Measurements from ENCODE around the gene CTNND2.

The CTNND2 gene

DNA sequence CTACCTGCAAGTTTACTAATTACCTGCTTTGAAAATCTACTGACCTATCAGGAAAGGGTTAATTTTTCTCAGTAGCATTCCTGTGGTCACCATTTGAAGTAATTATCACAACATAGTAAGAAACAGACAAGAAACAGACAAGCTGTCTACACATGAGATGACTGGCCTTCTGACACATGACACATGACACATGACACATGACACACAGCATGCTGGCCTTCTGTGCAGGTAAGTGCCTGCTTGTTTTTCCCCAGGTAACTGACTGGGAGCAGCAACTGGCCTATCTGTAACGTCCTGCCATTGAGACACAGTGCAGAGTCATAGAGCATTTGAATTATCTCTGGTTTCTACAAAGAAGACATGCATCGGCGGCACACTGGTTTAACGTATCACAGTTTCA lies 222.4 kb downstream of the CTNND2 start:
- Histone ChIP-seq H3K4me1 (ENCODE audit: control insufficient read depth, insufficient read depth, low read length) (no peaks in the 10 kb centered on the region), H3K36me3 (ENCODE audit: control insufficient read depth in 2 of 2, insufficient read depth in 1 of 2, low read length in 2 of 2) (no peaks in the 10 kb centered on the region), H3K4me3 (ENCODE audit: low read depth, low read length) (no peak overlapping the region), H3K27ac (ENCODE audit: extremely low read depth, low read depth, low read length) (no peak overlapping the region), H3K9me3 (ENCODE audit: control insufficient read depth, insufficient read depth, low read depth, low read length) (no peaks in the 10 kb centered on the region)
- ChIA-PET CTCF (no interaction called here), POLR2A (no interaction called here)
- TF ChIP-seq ZNF175 (tag by site-specific recombination; IDR thresholded peaks at IDR 0.05), result no peak
- no peak for TF ChIP-seq ZNF664 (tag by site-specific recombination; IDR thresholded peaks at IDR 0.05)
- TF ChIP-seq, protein P1, sequence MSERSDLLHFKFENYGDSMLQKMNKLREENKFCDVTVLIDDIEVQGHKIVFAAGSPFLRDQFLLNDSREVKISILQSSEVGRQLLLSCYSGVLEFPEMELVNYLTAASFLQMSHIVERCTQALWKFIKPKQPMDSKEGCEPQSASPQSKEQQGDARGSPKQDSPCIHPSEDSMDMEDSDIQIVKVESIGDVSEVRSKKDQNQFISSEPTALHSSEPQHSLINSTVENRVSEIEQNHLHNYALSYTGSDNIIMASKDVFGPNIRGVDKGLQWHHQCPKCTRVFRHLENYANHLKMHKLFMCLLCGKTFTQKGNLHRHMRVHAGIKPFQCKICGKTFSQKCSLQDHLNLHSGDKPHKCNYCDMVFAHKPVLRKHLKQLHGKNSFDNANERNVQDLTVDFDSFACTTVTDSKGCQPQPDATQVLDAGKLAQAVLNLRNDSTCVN (tag by site-specific recombination; optimal IDR thresholded peaks at IDR 0.05), result no peak
- no peak for TF ChIP-seq ZBTB44 (tag by site-specific recombination; IDR thresholded peaks at IDR 0.05)
- no peak for TF ChIP-seq ZNF248 (tag by site-specific recombination; IDR thresholded peaks at IDR 0.05)
- no peak for TF ChIP-seq ZIC2 (tag by site-specific recombination; IDR thresholded peaks at IDR 0.05)
- TF ChIP-seq, protein P2, sequence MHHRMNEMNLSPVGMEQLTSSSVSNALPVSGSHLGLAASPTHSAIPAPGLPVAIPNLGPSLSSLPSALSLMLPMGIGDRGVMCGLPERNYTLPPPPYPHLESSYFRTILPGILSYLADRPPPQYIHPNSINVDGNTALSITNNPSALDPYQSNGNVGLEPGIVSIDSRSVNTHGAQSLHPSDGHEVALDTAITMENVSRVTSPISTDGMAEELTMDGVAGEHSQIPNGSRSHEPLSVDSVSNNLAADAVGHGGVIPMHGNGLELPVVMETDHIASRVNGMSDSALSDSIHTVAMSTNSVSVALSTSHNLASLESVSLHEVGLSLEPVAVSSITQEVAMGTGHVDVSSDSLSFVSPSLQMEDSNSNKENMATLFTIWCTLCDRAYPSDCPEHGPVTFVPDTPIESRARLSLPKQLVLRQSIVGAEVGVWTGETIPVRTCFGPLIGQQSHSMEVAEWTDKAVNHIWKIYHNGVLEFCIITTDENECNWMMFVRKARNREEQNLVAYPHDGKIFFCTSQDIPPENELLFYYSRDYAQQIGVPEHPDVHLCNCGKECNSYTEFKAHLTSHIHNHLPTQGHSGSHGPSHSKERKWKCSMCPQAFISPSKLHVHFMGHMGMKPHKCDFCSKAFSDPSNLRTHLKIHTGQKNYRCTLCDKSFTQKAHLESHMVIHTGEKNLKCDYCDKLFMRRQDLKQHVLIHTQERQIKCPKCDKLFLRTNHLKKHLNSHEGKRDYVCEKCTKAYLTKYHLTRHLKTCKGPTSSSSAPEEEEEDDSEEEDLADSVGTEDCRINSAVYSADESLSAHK (tag by site-specific recombination; IDR thresholded peaks at IDR 0.05), result no peak
- no peak for TF ChIP-seq ZNF169 (tag by site-specific recombination; IDR thresholded peaks at IDR 0.05)
- TF ChIP-seq, protein P3, sequence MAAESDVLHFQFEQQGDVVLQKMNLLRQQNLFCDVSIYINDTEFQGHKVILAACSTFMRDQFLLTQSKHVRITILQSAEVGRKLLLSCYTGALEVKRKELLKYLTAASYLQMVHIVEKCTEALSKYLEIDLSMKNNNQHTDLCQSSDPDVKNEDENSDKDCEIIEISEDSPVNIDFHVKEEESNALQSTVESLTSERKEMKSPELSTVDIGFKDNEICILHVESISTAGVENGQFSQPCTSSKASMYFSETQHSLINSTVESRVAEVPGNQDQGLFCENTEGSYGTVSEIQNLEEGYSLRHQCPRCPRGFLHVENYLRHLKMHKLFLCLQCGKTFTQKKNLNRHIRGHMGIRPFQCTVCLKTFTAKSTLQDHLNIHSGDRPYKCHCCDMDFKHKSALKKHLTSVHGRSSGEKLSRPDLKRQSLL (tag by site-specific recombination; IDR thresholded peaks at IDR 0.05), result no peak
- TF ChIP-seq ZNF785 (tag by site-specific recombination; IDR thresholded peaks at IDR 0.05), result no peak
- no peak for TF ChIP-seq SP3 (tag by site-specific recombination; IDR thresholded peaks at IDR 0.05)
- no peak for TF ChIP-seq ZNF624 (tag by site-specific recombination; IDR thresholded peaks at IDR 0.05)
- TF ChIP-seq ZBTB20 (tag by site-specific recombination; IDR thresholded peaks at IDR 0.05), result no peak
- TF ChIP-seq ZNF600 (tag by site-specific recombination; IDR thresholded peaks at IDR 0.05), result no peak
- TF ChIP-seq OSR2 (tag by site-specific recombination; IDR thresholded peaks at IDR 0.05), result no peak
- TF ChIP-seq GLI4 (tag by site-specific recombination; IDR thresholded peaks at IDR 0.05), result no peak
- no peak for TF ChIP-seq ZNF629 (tag by site-specific recombination; IDR thresholded peaks at IDR 0.05)

DNA sequence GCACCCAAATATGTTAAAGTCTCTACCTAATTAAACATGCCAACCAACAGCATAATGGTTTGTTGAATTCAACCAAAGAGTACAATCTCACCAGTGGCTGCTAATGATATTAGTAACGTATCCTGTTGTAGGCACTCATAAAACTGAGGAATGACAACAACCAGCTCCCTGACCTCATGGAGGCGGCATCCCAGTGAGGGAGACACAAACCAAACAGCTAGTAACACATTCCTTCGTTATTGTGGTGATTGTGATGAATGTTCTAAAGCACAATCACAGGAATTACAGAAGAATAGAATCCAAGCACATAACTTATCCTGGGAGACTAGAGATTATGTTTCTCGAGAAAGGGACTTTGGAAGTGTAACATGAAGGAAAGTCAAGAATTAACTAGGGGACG lies 224.6 kb downstream of the CTNND2 start:
- ChIA-PET CTCF (no interaction called here), POLR2A (no interaction called here)
- no peaks in the 10 kb centered on the region for H3K9me3 ChIP-seq (ENCODE audit: control insufficient read depth, insufficient read depth, low read depth, low read length)
- no peak overlapping the region for H3K27ac ChIP-seq (ENCODE audit: extremely low read depth, low read depth, low read length)
- H3K4me3 ChIP-seq (ENCODE audit: low read depth, low read length), result no peak overlapping the region
- no peaks in the 10 kb centered on the region for H3K36me3 ChIP-seq (ENCODE audit: control insufficient read depth in 2 of 2, insufficient read depth in 1 of 2, low read length in 2 of 2)
- no peaks in the 10 kb centered on the region for H3K4me1 ChIP-seq (ENCODE audit: control insufficient read depth, insufficient read depth, low read length)
- TF ChIP-seq ZNF501 (tag by site-specific recombination; IDR thresholded peaks at IDR 0.05) (no peak), ZNF140 (tag by site-specific recombination; IDR thresholded peaks at IDR 0.05) (no peak), ZNF335 (tag by site-specific recombination; conservative IDR thresholded peaks at IDR 0.05) (no peak), MEIS1 (CRISPR knock-in tag; IDR thresholded peaks at IDR 0.05; ENCODE audit: borderline replicate concordance) (no peak), KLF9 (tag by site-specific recombination; IDR thresholded peaks at IDR 0.05; ENCODE audit: low read depth) (no peak), ZXDB (tag by site-specific recombination; IDR thresholded peaks at IDR 0.05) (no peak), ZNF112 (tag by site-specific recombination; IDR thresholded peaks at IDR 0.05) (no peak), PBX3 (CRISPR knock-in tag; IDR thresholded peaks at IDR 0.05) (no peak), WT1 (tag by site-specific recombination; IDR thresholded peaks at IDR 0.05) (no peak), ZNF302 (tag by site-specific recombination; IDR thresholded peaks at IDR 0.05; ENCODE audit: low read depth) (no peak), ZNF138 (tag by site-specific recombination; IDR thresholded peaks at IDR 0.05; ENCODE audit: borderline replicate concordance) (no peak), ZNF621 (tag by site-specific recombination; IDR thresholded peaks at IDR 0.05) (no peak)
- TF ChIP-seq, protein P4, sequence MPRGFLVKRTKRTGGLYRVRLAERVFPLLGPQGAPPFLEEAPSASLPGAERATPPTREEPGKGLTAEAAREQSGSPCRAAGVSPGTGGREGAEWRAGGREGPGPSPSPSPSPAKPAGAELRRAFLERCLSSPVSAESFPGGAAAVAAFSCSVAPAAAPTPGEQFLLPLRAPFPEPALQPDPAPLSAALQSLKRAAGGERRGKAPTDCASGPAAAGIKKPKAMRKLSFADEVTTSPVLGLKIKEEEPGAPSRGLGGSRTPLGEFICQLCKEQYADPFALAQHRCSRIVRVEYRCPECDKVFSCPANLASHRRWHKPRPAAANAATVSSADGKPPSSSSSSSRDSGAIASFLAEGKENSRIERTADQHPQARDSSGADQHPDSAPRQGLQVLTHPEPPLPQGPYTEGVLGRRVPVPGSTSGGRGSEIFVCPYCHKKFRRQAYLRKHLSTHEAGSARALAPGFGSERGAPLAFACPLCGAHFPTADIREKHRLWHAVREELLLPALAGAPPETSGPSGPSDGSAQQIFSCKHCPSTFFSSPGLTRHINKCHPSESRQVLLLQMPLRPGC (tag by site-specific recombination; IDR thresholded peaks at IDR 0.05), result no peak
